ENCODE measurements around the gene CBX1. TPM values are rescaled to one million over a fixed set of nuclear protein-coding genes. Genes with fewer than 3 reads are reported as not detected.

Gene CBX1
- total RNA-seq, 3 donors from 2014 or later, result 27.5 to 45.3 (median 28.8) TPM

GRCh38 chr17:48047113-48047740 lies 54.1 kb downstream of the CBX1 start:
- no peak for TF ChIP-seq CTCF (IDR thresholded peaks at IDR 0.05)
- Histone ChIP-seq H3K4me1 (ENCODE audit: low read depth) (peaks cover 44% of the 10 kb centered on the region), H3K9me3 (no peaks in the 10 kb centered on the region), H3K4me3 (peak overlapping the region; percentile 51), H3K36me3 (ENCODE audit: low read depth) (no peaks in the 10 kb centered on the region)
- intact Hi-C loops (cut with DNase I, micrococcal nuclease), result no loop called here
- DNase-seq (no peak), ATAC-seq (no peak)

- ATAC-seq, result no peak
Measured at GRCh38 chr17:48046296-48046695, 55.0 kb downstream of the CBX1 start.

GRCh38 chr17:48045316-48046001 lies 55.8 kb downstream of the CBX1 start:
- no peak for TF ChIP-seq CTCF (IDR thresholded peaks at IDR 0.05)
- DNase-seq, result peak in 2 of 3 donors; percentile 23 to 59
- no peaks in the 10 kb centered on the region for H3K9me3 ChIP-seq

More at GRCh38 chr17:48046296-48046695, 55.0 kb downstream of the CBX1 start:
- H3K4me3 ChIP-seq, result no peak overlapping the region
- no peak for TF ChIP-seq CTCF (IDR thresholded peaks at IDR 0.05)
- peaks cover 35% of the 10 kb centered on the region for H3K4me1 ChIP-seq (ENCODE audit: low read depth)
- intact Hi-C loops (cut with DNase I, micrococcal nuclease), result no loop called here
- no peaks in the 10 kb centered on the region for H3K9me3 ChIP-seq
- DNase-seq, result peak in 1 of 3 donors; percentile 28
- no peaks in the 10 kb centered on the region for H3K36me3 ChIP-seq (ENCODE audit: low read depth)

GRCh38 chr17:48044851-48045250 lies 56.4 kb downstream of the CBX1 start:
- no peak overlapping the region for H3K4me3 ChIP-seq
- DNase-seq (no peak), ATAC-seq (no peak)
- intact Hi-C loops (cut with DNase I, micrococcal nuclease), result no loop called here
- H3K9me3 ChIP-seq, result no peaks in the 10 kb centered on the region
- TF ChIP-seq CTCF (IDR thresholded peaks at IDR 0.05), result no peak
- no peaks in the 10 kb centered on the region for H3K36me3 ChIP-seq (ENCODE audit: low read depth)
- peaks cover 21% of the 10 kb centered on the region for H3K4me1 ChIP-seq (ENCODE audit: low read depth)

More at GRCh38 chr17:48045316-48046001, 55.8 kb downstream of the CBX1 start:
- Histone ChIP-seq H3K4me3 (no peak overlapping the region), H3K4me1 (ENCODE audit: low read depth) (peaks cover 27% of the 10 kb centered on the region), H3K36me3 (ENCODE audit: low read depth) (no peaks in the 10 kb centered on the region)
- intact Hi-C loops (cut with DNase I, micrococcal nuclease), result no loop called here
- ATAC-seq, result peak; percentile 4

GRCh38 chr17:48043176-48043575 lies 58.1 kb downstream of the CBX1 start:
- Histone ChIP-seq H3K36me3 (ENCODE audit: low read depth) (no peaks in the 10 kb centered on the region), H3K4me3 (no peak overlapping the region), H3K4me1 (ENCODE audit: low read depth) (peaks cover 14% of the 10 kb centered on the region), H3K9me3 (no peaks in the 10 kb centered on the region)
- TF ChIP-seq CTCF (IDR thresholded peaks at IDR 0.05), result no peak
- DNase-seq (no peak), ATAC-seq (no peak)
- intact Hi-C loops (cut with DNase I, micrococcal nuclease), result no loop called here

All from mucosa of descending colon (tissue), 3 donors.